PFSK-1 (cell line): Measurements from ENCODE around the gene CD8A.

Experiments used
- FOXP2 ChIP-seq: optimal IDR thresholded peaks from 2 replicates; pipeline ENCODE3; 2011; ENCODE audit warnings: borderline replicate concordance, control low read depth, inconsistent platforms; ENCODE audit not compliant: insufficient read depth; ENCODE audit errors: extremely low read length, extremely low read depth
- POLR2AphosphoS5 ChIP-seq: IDR thresholded peaks from 2 replicates; pipeline ENCODE4 v1.6.1; 2012; ENCODE audit warnings: low read depth, mild to moderate bottlenecking, control low read depth, low read length, moderate library complexity
- SIN3A ChIP-seq: IDR thresholded peaks from 2 replicates; pipeline ENCODE4 v1.6.1; 2012; ENCODE audit warnings: mild to moderate bottlenecking, low read length, moderate library complexity, borderline replicate concordance; ENCODE audit not compliant: insufficient read depth
- TAF1 ChIP-seq: IDR thresholded peaks from 2 replicates; pipeline ENCODE4 v1.6.1; 2012; ENCODE audit warnings: low read length, control low read depth, borderline replicate concordance; ENCODE audit not compliant: insufficient read depth
- TF ChIP-seq, protein P1 (sequence below), 2 experiments: IDR thresholded peaks; 2 replicates each; pipeline versions ENCODE4 v1.6.1 to v1.8.0; 2011 to 2012; ENCODE audit warnings: low read depth in 2 of 2, low read length in 2 of 2, control low read depth in 1 of 2, inconsistent platforms in 1 of 2, mild to moderate bottlenecking in 1 of 2, moderate library complexity in 1 of 2; ENCODE audit not compliant: insufficient read depth in 1 of 2

The CD8A gene

DNA sequence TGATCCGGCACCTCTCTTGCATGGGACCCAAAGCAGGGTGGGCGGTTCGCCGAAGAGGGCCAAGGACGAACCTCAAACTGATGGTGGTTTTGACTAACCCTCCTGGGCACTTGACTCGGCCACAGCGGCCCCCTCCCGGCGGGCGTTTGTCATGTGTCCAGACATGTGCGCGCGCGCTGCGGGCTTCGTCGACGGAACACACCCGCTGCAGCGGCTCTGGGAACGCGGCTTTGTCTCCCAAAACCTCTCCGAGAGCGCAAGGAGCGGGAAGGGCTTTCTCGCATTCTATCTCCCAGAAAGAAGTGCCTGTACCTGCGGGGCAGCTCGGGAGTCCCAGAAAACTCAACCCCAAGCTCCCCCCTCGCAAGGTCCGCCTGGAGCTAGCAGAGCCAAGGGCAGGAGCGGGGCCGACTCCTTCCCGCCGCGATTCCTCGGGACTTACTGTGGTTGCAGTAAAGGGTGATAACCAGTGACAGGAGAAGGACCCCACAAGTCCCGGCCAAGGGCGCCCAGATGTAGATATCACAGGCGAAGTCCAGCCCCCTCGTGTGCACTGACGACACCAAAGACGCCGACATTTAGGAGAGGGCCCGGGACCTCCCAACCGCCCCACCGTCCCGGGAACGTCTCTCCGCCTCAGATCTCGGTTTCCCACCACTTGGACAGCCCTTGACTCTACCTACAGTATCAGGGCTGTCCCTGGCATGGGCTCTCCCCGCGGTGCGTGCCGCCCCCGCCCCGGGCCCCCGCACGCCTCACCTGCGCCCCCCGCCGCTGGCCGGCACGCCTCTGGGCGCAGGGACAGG, 1.6 kb downstream of the CD8A start:
- no peak for TF ChIP-seq TAF1
- no peak for TF ChIP-seq POLR2AphosphoS5
- no peak for TF ChIP-seq SIN3A
- no peak for TF ChIP-seq FOXP2
- TF ChIP-seq, protein P1, sequence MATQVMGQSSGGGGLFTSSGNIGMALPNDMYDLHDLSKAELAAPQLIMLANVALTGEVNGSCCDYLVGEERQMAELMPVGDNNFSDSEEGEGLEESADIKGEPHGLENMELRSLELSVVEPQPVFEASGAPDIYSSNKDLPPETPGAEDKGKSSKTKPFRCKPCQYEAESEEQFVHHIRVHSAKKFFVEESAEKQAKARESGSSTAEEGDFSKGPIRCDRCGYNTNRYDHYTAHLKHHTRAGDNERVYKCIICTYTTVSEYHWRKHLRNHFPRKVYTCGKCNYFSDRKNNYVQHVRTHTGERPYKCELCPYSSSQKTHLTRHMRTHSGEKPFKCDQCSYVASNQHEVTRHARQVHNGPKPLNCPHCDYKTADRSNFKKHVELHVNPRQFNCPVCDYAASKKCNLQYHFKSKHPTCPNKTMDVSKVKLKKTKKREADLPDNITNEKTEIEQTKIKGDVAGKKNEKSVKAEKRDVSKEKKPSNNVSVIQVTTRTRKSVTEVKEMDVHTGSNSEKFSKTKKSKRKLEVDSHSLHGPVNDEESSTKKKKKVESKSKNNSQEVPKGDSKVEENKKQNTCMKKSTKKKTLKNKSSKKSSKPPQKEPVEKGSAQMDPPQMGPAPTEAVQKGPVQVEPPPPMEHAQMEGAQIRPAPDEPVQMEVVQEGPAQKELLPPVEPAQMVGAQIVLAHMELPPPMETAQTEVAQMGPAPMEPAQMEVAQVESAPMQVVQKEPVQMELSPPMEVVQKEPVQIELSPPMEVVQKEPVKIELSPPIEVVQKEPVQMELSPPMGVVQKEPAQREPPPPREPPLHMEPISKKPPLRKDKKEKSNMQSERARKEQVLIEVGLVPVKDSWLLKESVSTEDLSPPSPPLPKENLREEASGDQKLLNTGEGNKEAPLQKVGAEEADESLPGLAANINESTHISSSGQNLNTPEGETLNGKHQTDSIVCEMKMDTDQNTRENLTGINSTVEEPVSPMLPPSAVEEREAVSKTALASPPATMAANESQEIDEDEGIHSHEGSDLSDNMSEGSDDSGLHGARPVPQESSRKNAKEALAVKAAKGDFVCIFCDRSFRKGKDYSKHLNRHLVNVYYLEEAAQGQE (IDR thresholded peaks at IDR 0.05; ENCODE audit: insufficient read depth in 1 of 2, low read depth in 2 of 2, low read length in 2 of 2), result no peak

DNA sequence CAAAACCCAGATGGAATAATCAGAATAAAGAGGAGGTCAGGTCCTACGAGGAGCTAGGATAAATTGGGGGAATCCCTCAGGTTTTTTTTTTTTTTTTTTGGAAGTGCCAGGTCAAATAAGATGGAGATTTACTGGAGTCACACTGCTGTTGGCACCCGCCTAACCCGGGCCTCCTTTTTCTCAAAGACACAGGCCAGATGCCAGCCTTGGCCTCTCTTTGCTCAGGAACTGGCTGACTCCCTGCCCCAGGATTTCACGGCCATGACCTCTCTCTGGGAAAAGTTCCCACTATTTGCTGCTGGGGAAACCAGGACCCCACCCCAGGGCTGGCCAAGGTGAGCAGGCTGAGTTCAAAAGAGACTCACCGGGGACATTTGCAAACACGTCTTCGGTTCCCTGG, 2.5 kb downstream of the CD8A start:
- TF ChIP-seq TAF1 (no peak), SIN3A (no peak), POLR2AphosphoS5 (no peak), FOXP2 (no peak)
- TF ChIP-seq, protein P1 (IDR thresholded peaks at IDR 0.05; ENCODE audit: insufficient read depth in 1 of 2, low read depth in 2 of 2, low read length in 2 of 2), result no peak

DNA sequence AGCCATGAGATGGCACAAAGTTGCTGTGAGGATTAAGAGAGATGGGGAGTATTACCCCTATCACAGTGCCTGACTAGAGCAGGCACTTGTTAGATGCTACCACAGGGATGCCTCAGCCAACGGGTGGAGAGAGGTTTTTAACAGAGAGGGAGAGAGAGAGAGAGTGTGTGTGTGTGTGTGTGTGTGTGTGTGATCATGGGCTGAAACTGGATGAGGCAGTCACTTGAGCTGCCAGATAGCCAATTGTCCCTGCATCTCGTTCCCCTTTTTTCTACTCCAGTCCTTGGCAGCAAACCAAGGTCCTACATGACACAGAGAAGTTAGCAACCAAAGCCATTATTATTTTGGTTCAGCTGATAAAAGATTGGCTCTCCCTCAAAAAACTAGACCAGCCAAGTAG, 3.0 kb downstream of the CD8A start:
- TF ChIP-seq SIN3A, result no peak
- TF ChIP-seq, protein P1 (IDR thresholded peaks at IDR 0.05; ENCODE audit: insufficient read depth in 1 of 2, low read depth in 2 of 2, low read length in 2 of 2), result no peak
- TF ChIP-seq TAF1, result no peak
- no peak for TF ChIP-seq POLR2AphosphoS5
- no peak for TF ChIP-seq FOXP2

DNA sequence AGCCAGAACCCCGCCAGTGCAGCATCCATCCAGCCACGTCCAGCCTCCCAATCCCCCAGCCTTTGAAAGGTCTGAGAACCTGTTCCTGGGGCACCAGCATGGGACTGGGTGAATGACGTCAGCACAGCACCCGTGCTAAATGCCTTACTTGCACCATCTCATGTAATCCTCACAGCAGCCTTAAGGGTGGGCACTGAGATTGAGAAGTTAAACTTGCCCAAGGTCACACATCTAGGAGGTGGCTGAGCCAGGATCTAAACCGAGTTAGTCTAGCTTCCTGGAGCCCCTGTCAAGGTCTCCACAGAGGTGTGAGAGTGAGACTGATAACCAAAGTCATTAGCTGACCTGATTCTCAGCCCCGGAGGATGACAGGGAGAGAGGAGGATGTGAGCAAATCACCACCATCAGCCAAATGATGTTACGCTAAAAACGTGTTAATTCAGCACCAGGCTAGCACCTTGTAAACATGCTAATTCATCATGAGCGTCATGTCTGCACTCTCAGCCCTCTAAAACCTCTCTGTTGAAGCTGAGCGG, 4.6 kb downstream of the CD8A start:
- TF ChIP-seq POLR2AphosphoS5 (no peak), FOXP2 (no peak), TAF1 (no peak), SIN3A (no peak)
- TF ChIP-seq, protein P1 (IDR thresholded peaks at IDR 0.05; ENCODE audit: insufficient read depth in 1 of 2, low read depth in 2 of 2, low read length in 2 of 2), result no peak
